SK-N-MC (cell line): ENCODE results near the gene PSG6.

Experiments
- EZH2 ChIP-seq: fragments of 200-600 bp; sonication (generic); IDR thresholded peaks from one replicate; pipeline ENCODE4 v1.6.1; 2017; ENCODE audit warnings: antibody characterized with exemption
- POLR2AphosphoS5 ChIP-seq: IDR thresholded peaks from 2 replicates; pipeline ENCODE4 v1.6.1; 2012; ENCODE audit warnings: mild to moderate bottlenecking, low read depth, low read length, borderline replicate concordance

GRCh38 chr19:42942187-42942789 lies 24.6 kb upstream of the PSG6 start:
- TF ChIP-seq EZH2 (no peak), POLR2AphosphoS5 (no peak)
